ENCODE measurements around the gene CEBPA. TPM values are rescaled to one million over a fixed set of nuclear protein-coding genes. Genes with fewer than 3 reads are reported as not detected.

CEBPA gene
- total RNA-seq, 2 experiments from 2014 or later, result 2.1 to 2.5 TPM

GRCh38 chr19:33278023-33278402 is 24.3 kb downstream of the CEBPA start:
- Histone ChIP-seq H3K9me2 (ENCODE audit: insufficient read depth, low read length) (no peaks in the 10 kb centered on the region), H3K36me3 (ENCODE audit: insufficient read depth, low read length) (no peaks in the 10 kb centered on the region), H3K9me3 (ENCODE audit: low read length) (no peaks in the 10 kb centered on the region), H2AFZ (ENCODE audit: low read length) (no peak overlapping the region), H3K4me2 (ENCODE audit: low read length) (no peak overlapping the region), H3K4me3 (ENCODE audit: low read depth, low read length, poor library complexity, severe bottlenecking) (no peak overlapping the region), H3K27ac (ENCODE audit: low read depth, low read length, poor library complexity, severe bottlenecking) (no peak overlapping the region), H3K79me2 (ENCODE audit: insufficient read depth, low read depth, low read length) (no peaks in the 10 kb centered on the region), H3K4me1 (ENCODE audit: insufficient read depth, low read length, poor library complexity, severe bottlenecking) (no peaks in the 10 kb centered on the region), H4K20me1 (ENCODE audit: insufficient read depth, low read length) (no peaks in the 10 kb centered on the region)
- ChIA-PET CTCF (ENCODE audit: unreplicated experiment) (no interaction called here), POLR2A (interaction anchor here (0.6 kb wide), 1 partner anchor 20 kb away, joined by 4 read pairs; no protein-coding TSS in a partner anchor)
- TF ChIP-seq EZH2phosphoT487 (IDR thresholded peaks at IDR 0.05; ENCODE audit: borderline replicate concordance, low read depth, low read length) (no peak), CTCF (conservative IDR thresholded peaks at IDR 0.05; ENCODE audit: low read length) (no peak)
- BruUV-seq (replicated peaks), result no TSS peak
- intact Hi-C loops (cut with micrococcal nuclease; ENCODE audit: unreplicated experiment), result no loop called here
- DNase-seq (ENCODE audit: low spot score), result no peak

- POLR2A ChIA-PET, result interaction anchor here (0.6 kb wide), 1 partner anchor 19 kb away, joined by 4 read pairs; no protein-coding TSS in a partner anchor
- H3K9me2 ChIP-seq (ENCODE audit: insufficient read depth, low read length), result no peaks in the 10 kb centered on the region
- TF ChIP-seq EZH2phosphoT487 (IDR thresholded peaks at IDR 0.05; ENCODE audit: borderline replicate concordance, low read depth, low read length), result no peak
- TF ChIP-seq CTCF (conservative IDR thresholded peaks at IDR 0.05; ENCODE audit: low read length), result no peak
- intact Hi-C loops (cut with micrococcal nuclease; ENCODE audit: unreplicated experiment), result no loop called here
- BruUV-seq (replicated peaks), result no TSS peak
- no peak overlapping the region for H3K4me3 ChIP-seq (ENCODE audit: low read depth, low read length, poor library complexity, severe bottlenecking)
- no peaks in the 10 kb centered on the region for H3K4me1 ChIP-seq (ENCODE audit: insufficient read depth, low read length, poor library complexity, severe bottlenecking)
- DNase-seq (ENCODE audit: low spot score), result no peak
- H4K20me1 ChIP-seq (ENCODE audit: insufficient read depth, low read length), result no peaks in the 10 kb centered on the region
- CTCF ChIA-PET (ENCODE audit: unreplicated experiment), result no interaction called here
- H2AFZ ChIP-seq (ENCODE audit: low read length), result no peak overlapping the region
- no peak overlapping the region for H3K4me2 ChIP-seq (ENCODE audit: low read length)
- no peaks in the 10 kb centered on the region for H3K9me3 ChIP-seq (ENCODE audit: low read length)
- no peaks in the 10 kb centered on the region for H3K36me3 ChIP-seq (ENCODE audit: insufficient read depth, low read length)
- H3K79me2 ChIP-seq (ENCODE audit: insufficient read depth, low read depth, low read length), result no peaks in the 10 kb centered on the region
- no peak overlapping the region for H3K27ac ChIP-seq (ENCODE audit: low read depth, low read length, poor library complexity, severe bottlenecking)
These were observed 24.9 kb downstream of the CEBPA start for GRCh38 chr19:33277434-33277833.

GRCh38 chr19:33275933-33276619 is 26.3 kb downstream of the CEBPA start:
- POLR2A ChIA-PET, result no interaction called here
- intact Hi-C loops (cut with micrococcal nuclease; ENCODE audit: unreplicated experiment), result no loop called here

More at GRCh38 chr19:33275933-33276619, 26.3 kb downstream of the CEBPA start:
- no peak overlapping the region for H2AFZ ChIP-seq (ENCODE audit: low read length)
- no peaks in the 10 kb centered on the region for H3K36me3 ChIP-seq (ENCODE audit: insufficient read depth, low read length)
- no peak for DNase-seq (ENCODE audit: low spot score)
- no peak overlapping the region for H3K27ac ChIP-seq (ENCODE audit: low read depth, low read length, poor library complexity, severe bottlenecking)
- no peaks in the 10 kb centered on the region for H3K9me3 ChIP-seq (ENCODE audit: low read length)
- BruUV-seq (replicated peaks), result no TSS peak
- TF ChIP-seq CTCF (conservative IDR thresholded peaks at IDR 0.05; ENCODE audit: low read length) (no peak), EZH2phosphoT487 (IDR thresholded peaks at IDR 0.05; ENCODE audit: borderline replicate concordance, low read depth, low read length) (no peak)
- H3K4me2 ChIP-seq (ENCODE audit: low read length), result no peak overlapping the region
- H3K79me2 ChIP-seq (ENCODE audit: insufficient read depth, low read depth, low read length), result no peaks in the 10 kb centered on the region
- no peaks in the 10 kb centered on the region for H4K20me1 ChIP-seq (ENCODE audit: insufficient read depth, low read length)
- CTCF ChIA-PET (ENCODE audit: unreplicated experiment), result no interaction called here
- no peaks in the 10 kb centered on the region for H3K9me2 ChIP-seq (ENCODE audit: insufficient read depth, low read length)
- H3K4me3 ChIP-seq (ENCODE audit: low read depth, low read length, poor library complexity, severe bottlenecking), result no peak overlapping the region
- no peaks in the 10 kb centered on the region for H3K4me1 ChIP-seq (ENCODE audit: insufficient read depth, low read length, poor library complexity, severe bottlenecking)

All from OCI-LY7 (cell line).